GM19468 (cell line): ENCODE data around the gene NPIPB6.

Source experiments
- ATAC-seq: cut with Tn5 transposase; IDR thresholded peaks from one replicate; pipeline ENCODE4 v1.9.1; 2021; ENCODE audit warnings: mild to moderate bottlenecking, moderate library complexity, moderate number of reproducible peaks; ENCODE audit not compliant: unreplicated experiment; ENCODE audit errors: extremely low read depth

Gene NPIPB6

GRCh38 chr16:28324887-28325279 lies 38.4 kb downstream of the NPIPB6 start:
- no peak for ATAC-seq

- ATAC-seq: no peak
Observed at GRCh38 chr16:28324235-28324886, 38.9 kb downstream of the NPIPB6 start.

GRCh38 chr16:28321700-28322411 lies 41.5 kb downstream of the NPIPB6 start:
- no peak for ATAC-seq

GRCh38 chr16:28320741-28321140 lies 42.6 kb downstream of the NPIPB6 start:
- no peak for ATAC-seq

GRCh38 chr16:28320023-28320561 lies 43.2 kb downstream of the NPIPB6 start:
- no peak for ATAC-seq

GRCh38 chr16:28319476-28320022 lies 43.8 kb downstream of the NPIPB6 start:
- no peak for ATAC-seq

GRCh38 chr16:28318042-28318744 lies 45.1 kb downstream of the NPIPB6 start:
- no peak for ATAC-seq

GRCh38 chr16:28317040-28317880 lies 46.0 kb downstream of the NPIPB6 start:
- no peak for ATAC-seq

GRCh38 chr16:28316054-28316453 lies 47.3 kb downstream of the NPIPB6 start:
- ATAC-seq: no peak

- no peak for ATAC-seq
Observed at GRCh38 chr16:28313587-28313986, 49.7 kb downstream of the NPIPB6 start.

- no peak for ATAC-seq
Observed at GRCh38 chr16:28312327-28312726, 51.0 kb downstream of the NPIPB6 start.

GRCh38 chr16:28311913-28312312 lies 51.4 kb downstream of the NPIPB6 start:
- ATAC-seq: no peak

GRCh38 chr16:28311413-28311812 lies 51.9 kb downstream of the NPIPB6 start:
- no peak for ATAC-seq

- no peak for ATAC-seq
Observed at GRCh38 chr16:28310796-28311195, 52.5 kb downstream of the NPIPB6 start.

GRCh38 chr16:28309811-28310311 lies 53.4 kb downstream of the NPIPB6 start:
- no peak for ATAC-seq

GRCh38 chr16:28308794-28309584 lies 54.3 kb downstream of the NPIPB6 start:
- no peak for ATAC-seq

- ATAC-seq: no peak
Observed at GRCh38 chr16:28307936-28308335, 55.4 kb downstream of the NPIPB6 start.

GRCh38 chr16:28304214-28304613 lies 59.1 kb downstream of the NPIPB6 start:
- no peak for ATAC-seq

- no peak for ATAC-seq
Observed at GRCh38 chr16:28303132-28303531, 60.2 kb downstream of the NPIPB6 start.
